H9 (cell line): Measurements from ENCODE around the gene BICDL2. TPM values are rescaled to one million over a fixed set of nuclear protein-coding genes. Genes with fewer than 3 reads are reported as not detected.

Experiments
- DNase-seq: peaks from one replicate; pipeline ENCODE4 v3.0.0-alpha.2; 2017
- H2AFZ ChIP-seq: one replicate; pipeline ENCODE4 v1.6.1; 2013; ENCODE audit warnings: mild to moderate bottlenecking, low read length, control low read depth, moderate library complexity
- H2AK5ac ChIP-seq: 2 replicates; pipeline ENCODE4 v1.6.1; 2013; ENCODE audit warnings: low read length, control low read depth, mixed read lengths; ENCODE audit not compliant: insufficient read length
- H2BK120ac ChIP-seq: one replicate; pipeline ENCODE4 v1.6.1; 2013; ENCODE audit warnings: low read depth, mild to moderate bottlenecking, low read length, control low read depth, inconsistent platforms; ENCODE audit not compliant: poor library complexity, severe bottlenecking
- H2BK12ac ChIP-seq: 2 replicates; pipeline ENCODE4 v1.6.1; 2013; ENCODE audit warnings: low read length, control low read depth, mixed read lengths, low read depth; ENCODE audit not compliant: insufficient read length
- H2BK15ac ChIP-seq: 2 replicates; pipeline ENCODE4 v1.6.1; 2013; ENCODE audit warnings: low read depth, low read length, control low read depth
- H2BK20ac ChIP-seq: one replicate; pipeline ENCODE4 v1.6.1; 2013; ENCODE audit warnings: low read depth, mild to moderate bottlenecking, low read length, control low read depth, inconsistent platforms; ENCODE audit not compliant: poor library complexity, severe bottlenecking
- H2BK5ac ChIP-seq: 2 replicates; pipeline ENCODE4 v1.6.1; 2013; ENCODE audit warnings: low read length, control low read depth, mixed read lengths; ENCODE audit not compliant: insufficient read length
- H3K14ac ChIP-seq: 2 replicates; pipeline ENCODE4 v1.6.1; 2013; ENCODE audit warnings: low read length, control low read depth; ENCODE audit not compliant: insufficient read depth
- H3K18ac ChIP-seq: 2 replicates; pipeline ENCODE4 v1.6.1; 2013; ENCODE audit warnings: low read depth, mild to moderate bottlenecking, mixed read lengths, low read length, control low read depth; ENCODE audit not compliant: insufficient read length
- H3K23ac ChIP-seq: 2 replicates; pipeline ENCODE4 v1.6.1; 2013; ENCODE audit warnings: low read length, control low read depth, mixed read lengths, low read depth; ENCODE audit not compliant: insufficient read length
- H3K23me2 ChIP-seq: 2 replicates; pipeline ENCODE4 v1.6.1; 2013; ENCODE audit warnings: low read depth, mild to moderate bottlenecking, mixed read lengths, low read length, control low read depth; ENCODE audit not compliant: insufficient read length, poor library complexity, severe bottlenecking
- H3K27ac ChIP-seq: 2 replicates; pipeline ENCODE4 v1.5.1; 2013; ENCODE audit warnings: low read length, control low read depth, mixed read lengths, low read depth; ENCODE audit not compliant: insufficient read length
- H3K27me3 ChIP-seq: 2 replicates; pipeline ENCODE4 v1.6.1; 2013; ENCODE audit warnings: low read length, control low read depth, inconsistent platforms; ENCODE audit not compliant: insufficient read depth
- H3K4ac ChIP-seq: 2 replicates; pipeline ENCODE4 v1.6.1; 2013; ENCODE audit warnings: low read depth, mild to moderate bottlenecking, control low read depth, inconsistent platforms, low read length, moderate library complexity
- H3K4me1 ChIP-seq: 2 replicates; pipeline ENCODE4 v1.6.1; 2013; ENCODE audit warnings: low read length, control low read depth, inconsistent platforms; ENCODE audit not compliant: insufficient read depth
- H3K4me2 ChIP-seq: 2 replicates; pipeline ENCODE4 v1.6.1; 2013; ENCODE audit warnings: low read length, control low read depth, mixed read lengths; ENCODE audit not compliant: insufficient read length, insufficient read depth
- H3K56ac ChIP-seq: 2 replicates; pipeline ENCODE4 v1.6.1; 2013; ENCODE audit warnings: low read depth, mild to moderate bottlenecking, mixed read lengths, low read length, control low read depth; ENCODE audit not compliant: insufficient read length
- H3K79me1 ChIP-seq: 2 replicates; pipeline ENCODE4 v1.6.1; 2013; ENCODE audit warnings: low read depth, mild to moderate bottlenecking, moderate library complexity, low read length, control low read depth, inconsistent platforms; ENCODE audit not compliant: insufficient read depth, poor library complexity, severe bottlenecking
- H3K79me2 ChIP-seq: 2 replicates; pipeline ENCODE4 v1.6.1; 2013; ENCODE audit warnings: low read length, control low read depth, inconsistent platforms; ENCODE audit not compliant: insufficient read depth
- H3K9ac ChIP-seq: 2 replicates; pipeline ENCODE4 v1.6.1; 2013; ENCODE audit warnings: low read length, control low read depth, mixed read lengths; ENCODE audit not compliant: insufficient read length; ENCODE audit errors: extremely low read depth
- H3K9me3 ChIP-seq: one replicate; pipeline ENCODE4 v1.6.1; 2013; ENCODE audit warnings: low read depth, low read length, inconsistent platforms; ENCODE audit not compliant: control insufficient read depth
- H3T11ph ChIP-seq: one replicate; pipeline ENCODE4 v1.6.1; 2013; ENCODE audit warnings: mild to moderate bottlenecking, low read length, control low read depth, inconsistent platforms
- H4K20me1 ChIP-seq: one replicate; pipeline ENCODE4 v1.6.1; 2013; ENCODE audit not compliant: control insufficient read depth, insufficient read length, insufficient read depth
- H4K5ac ChIP-seq: 2 replicates; pipeline ENCODE4 v1.6.1; 2013; ENCODE audit warnings: low read depth, mild to moderate bottlenecking, mixed read lengths, low read length, control low read depth; ENCODE audit not compliant: insufficient read length
- H4K8ac ChIP-seq: replicated peaks from 2 replicates; pipeline ENCODE4 v1.6.1; 2013; ENCODE audit warnings: low read length, control low read depth, mixed read lengths, low read depth; ENCODE audit not compliant: insufficient read length
- H4K91ac ChIP-seq: 2 replicates; pipeline ENCODE4 v1.6.1; 2013; ENCODE audit warnings: low read depth, mild to moderate bottlenecking, moderate library complexity, mixed read lengths, low read length, control low read depth; ENCODE audit not compliant: insufficient read length
- H3K27ac Mint-ChIP-seq, 3 experiments: 2 replicates in 2 of 3; 3 replicates in 1 of 3; pipeline ENCODE4 v1.8.0; 2020 to 2021; ENCODE audit warnings: mixed read lengths in 3 of 3, mild to moderate bottlenecking in 1 of 3, moderate library complexity in 1 of 3
- H3K27me3 Mint-ChIP-seq: 2 replicates; pipeline ENCODE4 v1.8.0; 2021; ENCODE audit warnings: low read depth, mild to moderate bottlenecking, moderate library complexity, mixed read lengths
- H3K36me3 Mint-ChIP-seq, 3 experiments: 2 replicates in 2 of 3; 3 replicates in 1 of 3; pipeline ENCODE4 v1.8.0; 2020 to 2021; ENCODE audit warnings: low read depth in 3 of 3, mixed read lengths in 3 of 3; ENCODE audit not compliant: insufficient read depth in 1 of 3
- H3K4me1 Mint-ChIP-seq, 2 experiments: 2 replicates each; pipeline ENCODE4 v1.8.0; 2020; ENCODE audit warnings: mixed read lengths in 2 of 2
- H3K4me3 Mint-ChIP-seq, 2 experiments: 2 replicates in 1 of 2; 3 replicates in 1 of 2; pipeline ENCODE4 v1.8.0; 2020 to 2021; ENCODE audit warnings: mild to moderate bottlenecking in 2 of 2, mixed read lengths in 2 of 2, moderate library complexity in 1 of 2
- H3K9me3 Mint-ChIP-seq, 2 experiments: 2 replicates in 1 of 2; 3 replicates in 1 of 2; pipeline ENCODE4 v1.8.0; 2020; ENCODE audit warnings: mild to moderate bottlenecking in 2 of 2, mixed read lengths in 2 of 2, moderate library complexity in 1 of 2
- WGBS: extraction: QIAGEN DNeasy Blood & Tissue Kit; methylation state at CpG from one replicate; pipeline ENCODE4 v1.1.7; 2013; ENCODE audit warnings: missing lambda C conversion rate, low lambda C conversion rate, mixed read lengths; ENCODE audit not compliant: insufficient read length; ENCODE audit errors: extremely low coverage; 5-methylcytosine and 5-hydroxymethylcytosine counted together
- total RNA-seq: library from RNA; stranded (reverse); gene quantifications from 2 replicates; pipeline ENCODE4 v1.2.1, GENCODE V29; 2021
- TF ChIP-seq, protein P1 (sequence below): fragments of 200-600 bp; sonication (generic); conservative IDR thresholded peaks from 3 replicates; pipeline ENCODE4 v1.8.0; 2021; ENCODE audit warnings: antibody characterized with exemption, mild to moderate bottlenecking

BICDL2 gene
- total RNA-seq, 1 experiment from 2014 or later, result 13.5 TPM

DNA sequence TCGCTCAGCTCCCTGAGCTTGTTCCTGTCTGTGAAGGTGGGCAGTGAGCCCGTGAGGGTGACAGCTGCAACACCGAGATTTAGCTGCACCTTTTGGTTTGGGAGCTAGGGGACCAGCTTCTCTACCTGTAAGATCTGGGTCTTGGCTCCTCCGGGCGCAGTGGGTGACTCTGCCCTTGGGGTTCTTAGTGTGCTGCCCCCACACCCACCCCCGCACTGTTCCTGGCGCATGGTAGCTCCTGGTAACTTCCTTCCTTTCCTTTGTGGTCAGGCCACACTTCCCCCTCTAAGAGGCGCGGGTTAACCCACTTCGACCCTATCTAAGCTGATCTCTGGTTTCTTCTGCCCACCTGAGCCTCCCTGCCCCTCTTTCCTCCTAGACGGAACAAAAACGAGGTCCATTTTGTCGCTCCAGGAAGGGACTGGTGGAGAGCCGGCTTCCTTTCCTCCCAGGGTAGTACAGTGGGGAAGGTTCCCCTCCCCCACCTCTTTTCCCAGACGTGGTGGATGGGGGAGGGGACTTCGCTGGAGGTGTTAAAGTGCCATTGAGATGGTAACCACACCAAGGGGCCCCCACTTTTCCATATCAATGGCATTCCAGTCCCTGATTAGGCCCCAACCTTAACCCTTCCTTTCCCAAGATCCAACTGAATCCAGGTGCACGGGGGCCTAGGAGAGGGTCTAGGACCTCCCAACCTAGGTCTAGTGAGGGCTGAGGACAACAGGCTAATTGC is 28.6 kb downstream of the BICDL2 start:
- H3K27ac Mint-ChIP-seq, result peak overlapping the region; percentile 99 to 100 (median 100)
- peaks cover 0 to 6% (median 0%) of the 10 kb centered on the region in 3 experiments; a peak in 1 of 7 replicates for H3K36me3 Mint-ChIP-seq
- H2BK120ac ChIP-seq, result peak overlapping the region; percentile 25
- no peaks in the 10 kb centered on the region for H3K79me2 ChIP-seq
- H3K9ac ChIP-seq, result peak overlapping the region; percentile 9
- H3K79me1 ChIP-seq, result no peaks in the 10 kb centered on the region
- peak overlapping the region; percentile 53 for H3K4me2 ChIP-seq
- H2BK12ac ChIP-seq, result peak overlapping the region; percentile 52
- H2BK15ac ChIP-seq, result no peak overlapping the region
- H3K23me2 ChIP-seq, result peaks cover 19% of the 10 kb centered on the region
- H2BK5ac ChIP-seq, result peak overlapping the region; percentile 11
- no peak overlapping the region for H3K56ac ChIP-seq
- TF ChIP-seq, protein P1, sequence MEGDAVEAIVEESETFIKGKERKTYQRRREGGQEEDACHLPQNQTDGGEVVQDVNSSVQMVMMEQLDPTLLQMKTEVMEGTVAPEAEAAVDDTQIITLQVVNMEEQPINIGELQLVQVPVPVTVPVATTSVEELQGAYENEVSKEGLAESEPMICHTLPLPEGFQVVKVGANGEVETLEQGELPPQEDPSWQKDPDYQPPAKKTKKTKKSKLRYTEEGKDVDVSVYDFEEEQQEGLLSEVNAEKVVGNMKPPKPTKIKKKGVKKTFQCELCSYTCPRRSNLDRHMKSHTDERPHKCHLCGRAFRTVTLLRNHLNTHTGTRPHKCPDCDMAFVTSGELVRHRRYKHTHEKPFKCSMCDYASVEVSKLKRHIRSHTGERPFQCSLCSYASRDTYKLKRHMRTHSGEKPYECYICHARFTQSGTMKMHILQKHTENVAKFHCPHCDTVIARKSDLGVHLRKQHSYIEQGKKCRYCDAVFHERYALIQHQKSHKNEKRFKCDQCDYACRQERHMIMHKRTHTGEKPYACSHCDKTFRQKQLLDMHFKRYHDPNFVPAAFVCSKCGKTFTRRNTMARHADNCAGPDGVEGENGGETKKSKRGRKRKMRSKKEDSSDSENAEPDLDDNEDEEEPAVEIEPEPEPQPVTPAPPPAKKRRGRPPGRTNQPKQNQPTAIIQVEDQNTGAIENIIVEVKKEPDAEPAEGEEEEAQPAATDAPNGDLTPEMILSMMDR, result no peak
- no peak overlapping the region for H3K23ac ChIP-seq
- peak overlapping the region; percentile 28; the same call in 1 of the 2 replicates for H3K4ac ChIP-seq
- H4K91ac ChIP-seq, result peak overlapping the region; percentile 23
- no peak overlapping the region for H3T11ph ChIP-seq
- no peaks in the 10 kb centered on the region for H3K9me3 Mint-ChIP-seq
- H2BK20ac ChIP-seq, result no peak overlapping the region
- no peak overlapping the region for H2AFZ ChIP-seq
- no peaks in the 10 kb centered on the region for H4K20me1 ChIP-seq
- H4K5ac ChIP-seq, result peak overlapping the region; percentile 4
- DNase-seq, result peak; percentile 97
- no peak overlapping the region for H2AK5ac ChIP-seq
- H3K18ac ChIP-seq, result peak overlapping the region; percentile 92
- peak overlapping the region; percentile 88 for H3K27ac ChIP-seq
- H3K9me3 ChIP-seq, result no peaks in the 10 kb centered on the region
- H3K4me1 Mint-ChIP-seq, result peaks cover 43 to 70% of the 10 kb centered on the region in 2 experiments
- no peak overlapping the region for H4K8ac ChIP-seq
- no CpG with 5 or more reads among the region's 17 CpGs for WGBS
- H3K4me3 Mint-ChIP-seq, result peak overlapping the region; percentile 66 to 79
- H3K14ac ChIP-seq, result peak overlapping the region; percentile 81
- no peaks in the 10 kb centered on the region for H3K27me3 ChIP-seq
- peaks cover 11% of the 10 kb centered on the region; the same call in 1 of the 2 replicates for H3K4me1 ChIP-seq
- H3K27me3 Mint-ChIP-seq, result peaks cover 3% of the 10 kb centered on the region; the same call in 1 of the 2 replicates
